ENCODE measurements around the gene ZNF500. TPM values are rescaled to one million over a fixed set of nuclear protein-coding genes. Genes with fewer than 3 reads are reported as not detected.
A peak's percentile ranks its signal among the peaks of the same experiment; 100 is the strongest.

ZNF500 gene
- total RNA-seq, 2 donors from 2014 or later: 29.2 to 33.8 TPM

DNA sequence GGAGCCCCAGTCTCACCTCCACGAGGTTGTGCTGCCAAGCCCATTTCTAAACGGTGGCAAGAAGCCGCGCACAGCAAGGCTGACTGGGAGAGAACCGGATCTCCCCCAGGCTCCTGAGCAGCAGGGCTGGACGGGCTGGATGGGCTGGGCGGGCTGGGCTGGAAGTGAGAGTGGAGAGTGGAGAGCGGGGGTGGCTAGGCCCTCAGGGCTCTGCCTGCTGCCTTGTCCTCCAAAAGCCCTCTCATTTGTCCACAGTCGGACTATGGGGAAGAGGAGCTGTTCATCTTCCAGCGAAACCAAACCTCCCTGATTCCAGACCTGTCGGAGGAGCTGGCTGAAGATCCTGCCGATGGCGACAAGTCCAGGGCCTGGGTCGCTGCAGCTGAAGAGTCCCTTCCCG, 29.4 kb downstream of the ZNF500 start:
- H3K4me3 ChIP-seq: no peak overlapping the region
- WGBS: 64% methylated on average over 15 of the region's 15 CpGs

DNA sequence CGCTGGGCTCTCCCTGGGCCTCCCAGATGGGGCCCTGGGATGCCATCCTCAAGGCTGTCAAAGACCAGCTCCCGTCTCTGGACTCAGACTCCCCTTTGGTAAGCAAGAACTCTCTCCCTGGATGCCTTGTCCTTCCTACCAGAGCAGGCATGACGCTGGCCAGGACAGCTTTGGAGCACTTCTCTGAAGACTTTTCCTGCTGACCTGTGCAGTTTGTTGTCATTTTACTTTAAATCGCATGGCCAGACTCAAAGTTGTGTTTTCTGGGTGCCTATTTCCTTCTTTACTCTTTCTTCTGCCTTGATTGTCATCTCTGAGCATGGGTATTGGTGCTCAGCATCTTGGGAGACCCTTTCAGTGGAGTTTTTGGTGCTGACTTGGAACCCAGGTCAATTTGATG, 30.4 kb downstream of the ZNF500 start:
- Histone ChIP-seq H3K27ac (no peak overlapping the region), H3K36me3 (no peaks in the 10 kb centered on the region), H3K27me3 (replicated peaks; ENCODE audit: insufficient read depth) (no peaks in the 10 kb centered on the region), H3K4me1 (replicated peaks) (no peaks in the 10 kb centered on the region), H3K4me3 (no peak overlapping the region), H3K9me3 (no peaks in the 10 kb centered on the region)
- no peak for DNase-seq (ENCODE audit: low spot score)
- intact Hi-C loops (cut with DNase I): loop anchor here (10.0 kb wide), 3 partner anchors 68 to 122 kb away; partner anchors contain the start of genes GLYR1, ROGDI, UBALD1 and UBN1
- WGBS: 87% methylated on average over 4 of the region's 4 CpGs
- TF ChIP-seq POLR2A (IDR thresholded peaks at IDR 0.05): no peak
- TF ChIP-seq, protein P1, sequence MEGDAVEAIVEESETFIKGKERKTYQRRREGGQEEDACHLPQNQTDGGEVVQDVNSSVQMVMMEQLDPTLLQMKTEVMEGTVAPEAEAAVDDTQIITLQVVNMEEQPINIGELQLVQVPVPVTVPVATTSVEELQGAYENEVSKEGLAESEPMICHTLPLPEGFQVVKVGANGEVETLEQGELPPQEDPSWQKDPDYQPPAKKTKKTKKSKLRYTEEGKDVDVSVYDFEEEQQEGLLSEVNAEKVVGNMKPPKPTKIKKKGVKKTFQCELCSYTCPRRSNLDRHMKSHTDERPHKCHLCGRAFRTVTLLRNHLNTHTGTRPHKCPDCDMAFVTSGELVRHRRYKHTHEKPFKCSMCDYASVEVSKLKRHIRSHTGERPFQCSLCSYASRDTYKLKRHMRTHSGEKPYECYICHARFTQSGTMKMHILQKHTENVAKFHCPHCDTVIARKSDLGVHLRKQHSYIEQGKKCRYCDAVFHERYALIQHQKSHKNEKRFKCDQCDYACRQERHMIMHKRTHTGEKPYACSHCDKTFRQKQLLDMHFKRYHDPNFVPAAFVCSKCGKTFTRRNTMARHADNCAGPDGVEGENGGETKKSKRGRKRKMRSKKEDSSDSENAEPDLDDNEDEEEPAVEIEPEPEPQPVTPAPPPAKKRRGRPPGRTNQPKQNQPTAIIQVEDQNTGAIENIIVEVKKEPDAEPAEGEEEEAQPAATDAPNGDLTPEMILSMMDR (IDR thresholded peaks at IDR 0.05): no peak

More for the DNA sequence above, 29.4 kb downstream of the ZNF500 start:
- Histone ChIP-seq H3K27me3 (replicated peaks; ENCODE audit: insufficient read depth) (no peaks in the 10 kb centered on the region), H3K4me1 (replicated peaks) (no peaks in the 10 kb centered on the region), H3K36me3 (no peaks in the 10 kb centered on the region), H3K9me3 (no peaks in the 10 kb centered on the region), H3K27ac (no peak overlapping the region)
- no peak for TF ChIP-seq POLR2A (IDR thresholded peaks at IDR 0.05)
- TF ChIP-seq, protein P1 (IDR thresholded peaks at IDR 0.05): no peak
- TF ChIP-seq POLR2AphosphoS5 (IDR thresholded peaks at IDR 0.05): no peak
- intact Hi-C loops (cut with DNase I): loop anchor here (10.0 kb wide), 3 partner anchors 67 to 123 kb away; partner anchors contain the start of genes GLYR1, ROGDI, UBALD1 and UBN1
- DNase-seq (ENCODE audit: low spot score): no peak

DNA sequence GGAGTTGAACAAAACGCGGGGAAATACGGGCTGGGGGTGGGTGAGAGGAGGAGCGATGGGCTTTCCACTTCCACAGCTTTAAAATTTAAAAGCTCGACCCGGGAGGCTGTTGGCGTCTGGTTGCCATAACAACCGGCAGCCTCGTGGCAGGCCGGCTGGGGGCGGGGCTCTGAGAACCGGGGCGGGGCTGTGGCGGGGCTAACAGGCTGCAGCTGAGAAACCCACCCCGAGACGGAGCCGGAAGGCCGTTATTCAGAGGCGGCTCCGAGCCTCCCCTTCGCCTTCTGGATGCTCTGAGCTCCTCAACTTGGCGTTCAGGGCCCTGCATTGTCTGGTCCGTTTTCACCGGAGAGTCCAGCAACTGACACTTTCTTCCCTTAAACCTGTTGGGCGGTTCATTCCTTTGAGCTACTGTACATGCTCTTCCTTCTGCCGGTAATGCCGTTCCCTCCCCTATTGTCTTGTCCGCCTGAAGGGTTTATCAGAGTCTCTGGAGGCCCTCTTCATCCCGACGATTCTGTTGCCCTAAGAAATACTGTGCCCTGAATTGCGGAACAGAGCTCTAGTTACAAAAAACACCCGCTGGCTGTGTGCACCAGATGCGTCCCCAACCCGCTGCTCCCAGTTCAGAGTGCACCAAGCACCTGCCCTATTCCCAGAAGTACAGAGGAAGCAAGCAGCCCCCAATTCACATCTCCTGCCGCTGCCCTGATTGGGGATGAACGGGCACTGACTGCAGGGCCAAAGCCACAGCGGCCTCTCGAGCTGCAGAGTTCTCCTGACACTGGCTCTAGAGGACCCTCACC, 32.0 kb downstream of the ZNF500 start:
- Histone ChIP-seq H3K36me3 (no peaks in the 10 kb centered on the region), H3K27ac (peak overlapping the region; percentile 76 to 82), H3K9me3 (no peaks in the 10 kb centered on the region), H3K4me1 (replicated peaks) (no peaks in the 10 kb centered on the region), H3K4me3 (peak overlapping the region; percentile 80 to 82), H3K27me3 (replicated peaks; ENCODE audit: insufficient read depth) (no peaks in the 10 kb centered on the region)
- 4% methylated on average over 38 of the region's 38 CpGs for WGBS
- peak; percentile 82 for DNase-seq (ENCODE audit: low spot score)
- no peak for TF ChIP-seq POLR2AphosphoS5 (IDR thresholded peaks at IDR 0.05)
- TF ChIP-seq POLR2A (IDR thresholded peaks at IDR 0.05): no peak
- TF ChIP-seq, protein P1 (IDR thresholded peaks at IDR 0.05): no peak
- intact Hi-C loops (cut with DNase I): loop anchor here (1.0 to 10.0 kb wide), 5 partner anchors 33 to 222 kb away; partner anchors contain the start of genes GLYR1, ROGDI, UBALD1 and UBN1

DNA sequence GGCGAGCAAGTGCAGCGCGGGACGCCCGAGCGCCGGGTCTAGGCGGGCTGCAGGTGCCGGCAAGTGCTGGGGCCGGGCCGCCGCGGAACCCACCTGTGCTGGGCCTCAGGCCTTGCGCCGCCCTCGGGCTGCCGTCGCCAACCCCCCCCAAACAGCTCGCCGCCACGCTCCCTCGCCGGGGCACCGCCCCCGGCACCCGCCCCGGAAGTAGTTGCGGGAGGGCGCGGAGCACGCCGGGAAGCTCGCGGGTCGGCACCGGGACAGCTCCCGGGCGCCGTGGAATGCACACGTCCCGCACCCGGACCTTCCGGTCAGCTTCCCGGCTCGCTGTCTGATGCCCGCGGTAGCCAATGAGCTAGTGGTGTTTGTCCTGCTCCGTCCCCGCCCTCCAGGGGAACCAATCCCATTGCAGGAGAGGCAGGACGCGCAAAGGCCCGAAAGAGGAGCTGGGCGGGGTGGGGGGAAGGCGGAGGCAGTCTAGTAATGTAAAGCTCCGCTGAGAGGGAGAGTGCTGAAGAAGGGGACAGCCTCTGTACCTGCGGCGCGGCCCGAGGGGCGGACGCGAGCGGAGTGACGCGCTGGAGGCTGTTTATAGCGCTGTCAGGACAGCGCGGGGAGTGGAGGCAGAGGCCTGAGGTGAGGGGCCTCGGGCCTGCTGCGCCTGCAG, 32.8 kb downstream of the ZNF500 start, which contains the start of the genes ANKS3 and DNAAF8:
Gene ANKS3, minus strand, starts transcription at position 209 of the 667 bp plus-strand sequence. CDS start 4,122 bp downstream, outside the sequence.
Gene DNAAF8, plus strand, starts transcription at position 475 of the 667 bp plus-strand sequence. CDS start 1,978 bp downstream, outside the sequence.
- no peaks in the 10 kb centered on the region for H3K27me3 ChIP-seq (replicated peaks; ENCODE audit: insufficient read depth)
- no peaks in the 10 kb centered on the region for H3K9me3 ChIP-seq
- no peaks in the 10 kb centered on the region for H3K36me3 ChIP-seq
- no peaks in the 10 kb centered on the region for H3K4me1 ChIP-seq (replicated peaks)
- DNase-seq (ENCODE audit: low spot score): peak; percentile 96
- TF ChIP-seq POLR2AphosphoS5 (IDR thresholded peaks at IDR 0.05) (peak; percentile 94), POLR2A (IDR thresholded peaks at IDR 0.05) (no peak)
- TF ChIP-seq, protein P1 (IDR thresholded peaks at IDR 0.05): peak in 1 of 4 experiments; percentile 21
- WGBS: 0% methylated on average over 59 of the region's 70 CpGs
- H3K4me3 ChIP-seq: peak within 1 kb of the TSS; percentile 80 to 82
- intact Hi-C loops (cut with DNase I): loop anchor here (1.0 to 10.0 kb wide), 5 partner anchors 34 to 223 kb away; partner anchors contain the start of genes GLYR1, ROGDI, UBALD1 and UBN1
- H3K27ac ChIP-seq: peak within 1 kb of the TSS; percentile 76 to 82

Measured in prostate gland (tissue), 2 donors.